HCT116 (cell line): Measurements from ENCODE around the gene TGFBR3. TPM values are rescaled to one million over a fixed set of nuclear protein-coding genes. Genes with fewer than 3 reads are reported as not detected.

ENCODE experiments used
- ATAC-seq: fragments of 200-7000 bp; cut with Tn5 transposase; 2 replicates; pipeline ENCODE4 v1.9.1; 2020; ENCODE audit warnings: mild to moderate bottlenecking, moderate library complexity
- BruUV-seq: library from RNA; stranded (reverse); fragments of 400-500 nt; replicated peaks from 2 replicates; lab custom pipeline; 2021; lab: Mats Ljungman, UMichigan
- CTCF ChIA-PET: fragments of 300-600 bp; sonication (Branson Sonifier 250); formaldehyde crosslinking; loops from one replicate; lab custom pipeline; 2021; ENCODE audit warnings: antibody characterized with exemption; lab: Charles Lee
- POLR2A ChIA-PET: fragments of 300-600, 350-600 bp; sonication (Branson Sonifier 250); formaldehyde crosslinking; loops from one replicate; lab custom pipeline; 2021; ENCODE audit warnings: antibody characterized with exemption; lab: Charles Lee
- RAD21 ChIA-PET, 2 experiments: fragments of 300-600 bp; sonication (Branson Sonifier 250); formaldehyde crosslinking; loops; one replicate each; lab custom pipeline; 2023; ENCODE audit warnings: low total read pairs in 2 of 2; ENCODE audit not compliant: uncharacterized antibody in 2 of 2, unreplicated experiment in 2 of 2, low non-redundant PET in 1 of 2; lab: Charles Lee
- DNase-seq: peaks from one replicate; pipeline ENCODE4 v3.0.0-alpha.2; 2010; ENCODE audit warnings: low read depth, low spot score
- H2AFZ ChIP-seq: fragments of 200-600 bp; shearing (Covaris generic), sonication (generic); 2 replicates; pipeline ENCODE4 v1.6.1; 2017; ENCODE audit warnings: low read depth, mixed run types, mixed read lengths, antibody characterized with exemption, low read length; ENCODE audit not compliant: poor library complexity, severe bottlenecking
- H3K27ac ChIP-seq: 2 replicates; pipeline ENCODE4 v1.5.1; 2012; ENCODE audit warnings: low read depth, low read length
- H3K27me3 ChIP-seq: fragments of 200-600 bp; sonication (generic); 2 replicates; pipeline ENCODE4 v1.6.1; 2016; ENCODE audit warnings: mixed run types, low read length, mixed read lengths; ENCODE audit not compliant: insufficient read depth
- H3K36me3 ChIP-seq, 2 experiments: fragments of 200-500 bp in 1 of 2; fragments of 200-600 bp in 1 of 2; sonication (Bioruptor generic) in 1 of 2; sonication (generic) in 1 of 2; 2 replicates each; pipeline versions ENCODE4 v1.5.1 to v1.6.1; 2014 to 2016; ENCODE audit warnings: low read length in 2 of 2, inconsistent platforms in 1 of 2, mixed read lengths in 1 of 2, mixed run types in 1 of 2; ENCODE audit not compliant: insufficient read depth in 2 of 2, control insufficient read depth in 1 of 2
- H3K4me1 ChIP-seq, 2 experiments: fragments of 200-600 bp in 1 of 2; sonication (generic) in 1 of 2; 2 replicates each; pipeline versions ENCODE4 v1.5.1 to v1.6.1; 2012 to 2017; ENCODE audit warnings: low read length in 2 of 2, inconsistent platforms in 1 of 2, mild to moderate bottlenecking in 1 of 2, mixed read lengths in 1 of 2, mixed run types in 1 of 2, moderate library complexity in 1 of 2; ENCODE audit not compliant: insufficient read depth in 2 of 2, control insufficient read depth in 1 of 2
- H3K4me2 ChIP-seq: fragments of 200-600 bp; sonication (generic); 2 replicates; pipeline ENCODE4 v1.6.1; 2017; ENCODE audit warnings: mixed run types, low read length, mixed read lengths
- H3K4me3 ChIP-seq, 2 experiments: fragments of 200-600 bp in 1 of 2; sonication (generic) in 1 of 2; replicated peaks in 1 of 2; 2 replicates each; pipeline ENCODE4 v1.5.1; 2011 to 2016; ENCODE audit warnings: low read length in 2 of 2, control low read depth in 1 of 2, low read depth in 1 of 2, mild to moderate bottlenecking in 1 of 2, mixed read lengths in 1 of 2, mixed run types in 1 of 2
- H3K79me2 ChIP-seq: fragments of 200-600 bp; sonication (generic); 2 replicates; pipeline ENCODE4 v1.6.1; 2017; ENCODE audit warnings: mild to moderate bottlenecking, mixed run types, low read length, moderate library complexity, mixed read lengths; ENCODE audit not compliant: insufficient read depth
- H3K9ac ChIP-seq: fragments of 200-600 bp; sonication (generic); 2 replicates; pipeline ENCODE4 v1.6.1; 2016; ENCODE audit warnings: low read length, mixed read lengths
- H3K9me2 ChIP-seq: fragments of 200-600 bp; sonication (generic), shearing (Covaris generic); 2 replicates; pipeline ENCODE4 v1.6.1; 2017; ENCODE audit warnings: mixed run types, mild to moderate bottlenecking, moderate library complexity; ENCODE audit not compliant: insufficient read depth
- H3K9me3 ChIP-seq, 2 experiments: fragments of 200-500 bp in 1 of 2; fragments of 200-600 bp in 1 of 2; sonication (Bioruptor generic) in 1 of 2; sonication (generic) in 1 of 2; 2 replicates each; pipeline ENCODE4 v1.6.1; 2014 to 2017; ENCODE audit warnings: low read length in 2 of 2, mixed read lengths in 2 of 2, inconsistent platforms in 1 of 2, low read depth in 1 of 2, mild to moderate bottlenecking in 1 of 2, mixed run types in 1 of 2, moderate library complexity in 1 of 2; ENCODE audit not compliant: control insufficient read depth in 1 of 2, insufficient read depth in 1 of 2
- H4K20me1 ChIP-seq: fragments of 200-600 bp; sonication (generic), shearing (Covaris generic); 2 replicates; pipeline ENCODE4 v1.6.1; 2017; ENCODE audit warnings: mixed run types, mild to moderate bottlenecking, moderate library complexity; ENCODE audit not compliant: insufficient read depth
- EGR1 ChIP-seq: IDR thresholded peaks from 2 replicates; pipeline ENCODE4 v1.6.1; 2012; ENCODE audit warnings: low read depth
- EZH2 ChIP-seq: fragments of 200-600 bp; sonication (generic); IDR thresholded peaks from 2 replicates; pipeline ENCODE4 v1.6.1; 2017; ENCODE audit warnings: antibody characterized with exemption, mixed run types
- JUND ChIP-seq: IDR thresholded peaks from 2 replicates; pipeline ENCODE4 v1.6.1; 2012
- POLR2A ChIP-seq: IDR thresholded peaks from 2 replicates; pipeline ENCODE4 v1.7.0; 2011; ENCODE audit warnings: borderline replicate concordance; ENCODE audit not compliant: insufficient read depth, insufficient read length; ENCODE audit errors: extremely low read depth
- POLR2AphosphoS5 ChIP-seq: IDR thresholded peaks from 2 replicates; pipeline ENCODE4 v1.6.1; 2011; ENCODE audit warnings: mild to moderate bottlenecking, low read depth, low read length, moderate library complexity
- RAD21 ChIP-seq: IDR thresholded peaks from 2 replicates; pipeline ENCODE4 v1.6.1; 2012; ENCODE audit warnings: low read depth, mild to moderate bottlenecking
- SIN3A ChIP-seq: IDR thresholded peaks from 2 replicates; pipeline ENCODE4 v1.6.1; 2012; ENCODE audit warnings: low read depth
- SP1 ChIP-seq: IDR thresholded peaks from 2 replicates; pipeline ENCODE4 v1.6.1; 2012; ENCODE audit warnings: low read depth
- SRF ChIP-seq: IDR thresholded peaks from 2 replicates; pipeline ENCODE4 v1.6.1; 2012; ENCODE audit warnings: low read depth
- TCF7L2 ChIP-seq: IDR thresholded peaks from 2 replicates; pipeline ENCODE4 v1.7.0; 2011; ENCODE audit warnings: borderline replicate concordance, inconsistent platforms; ENCODE audit not compliant: insufficient read depth, insufficient read length; ENCODE audit errors: extremely low read depth
- ZNF274 ChIP-seq: fragments of 200-500 bp; sonication (Bioruptor generic); IDR thresholded peaks from 2 replicates; pipeline ENCODE4 v1.6.1; 2014; ENCODE audit warnings: mild to moderate bottlenecking, low read depth, low read length, inconsistent platforms
- intact Hi-C: fragments of 100-400 bp; cut with micrococcal nuclease; formaldehyde crosslinking; loops from 2 replicates; pipeline ENCODE4 v1.10.0; 2022
- total RNA-seq: library from RNA; stranded (reverse); gene quantifications from one replicate; pipeline ENCODE4 v1.2.1, GENCODE V29; 2021; ENCODE audit not compliant: unreplicated experiment
- TF ChIP-seq, protein P1 (sequence below): IDR thresholded peaks from 2 replicates; pipeline ENCODE4 v1.6.1; 2012
- TF ChIP-seq, protein P2 (sequence below): IDR thresholded peaks from 2 replicates; pipeline ENCODE4 v1.6.1; 2012; ENCODE audit warnings: low read depth

The TGFBR3 gene
- total RNA-seq, 1 experiment from 2014 or later: 7.1 TPM

DNA sequence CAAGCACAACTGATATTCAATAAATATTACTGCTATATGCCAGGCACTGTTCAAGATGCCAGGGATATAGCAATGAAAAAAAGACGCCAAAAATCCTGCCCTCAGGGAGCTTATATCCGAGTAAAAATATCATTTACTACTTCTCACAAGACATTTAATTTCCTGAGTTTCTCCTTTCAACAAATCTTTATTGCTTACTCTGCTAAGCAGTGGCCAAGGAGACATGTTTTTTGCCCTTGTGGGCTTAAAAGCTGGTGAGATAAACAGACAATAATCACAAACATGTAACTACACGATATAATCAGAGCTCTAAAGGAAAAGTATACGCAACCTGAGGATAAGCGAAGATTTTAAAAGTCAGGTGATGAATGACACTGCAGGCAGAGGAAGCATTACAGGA lies 19.5 kb downstream of the TGFBR3 start (continued):
- TF ChIP-seq, protein P1, sequence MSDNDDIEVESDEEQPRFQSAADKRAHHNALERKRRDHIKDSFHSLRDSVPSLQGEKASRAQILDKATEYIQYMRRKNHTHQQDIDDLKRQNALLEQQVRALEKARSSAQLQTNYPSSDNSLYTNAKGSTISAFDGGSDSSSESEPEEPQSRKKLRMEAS: no peak
- TF ChIP-seq ZNF274 (no peak), TCF7L2 (no peak), EGR1 (no peak), RAD21 (no peak)
- TF ChIP-seq, all 23 proteins: peak for 0

DNA sequence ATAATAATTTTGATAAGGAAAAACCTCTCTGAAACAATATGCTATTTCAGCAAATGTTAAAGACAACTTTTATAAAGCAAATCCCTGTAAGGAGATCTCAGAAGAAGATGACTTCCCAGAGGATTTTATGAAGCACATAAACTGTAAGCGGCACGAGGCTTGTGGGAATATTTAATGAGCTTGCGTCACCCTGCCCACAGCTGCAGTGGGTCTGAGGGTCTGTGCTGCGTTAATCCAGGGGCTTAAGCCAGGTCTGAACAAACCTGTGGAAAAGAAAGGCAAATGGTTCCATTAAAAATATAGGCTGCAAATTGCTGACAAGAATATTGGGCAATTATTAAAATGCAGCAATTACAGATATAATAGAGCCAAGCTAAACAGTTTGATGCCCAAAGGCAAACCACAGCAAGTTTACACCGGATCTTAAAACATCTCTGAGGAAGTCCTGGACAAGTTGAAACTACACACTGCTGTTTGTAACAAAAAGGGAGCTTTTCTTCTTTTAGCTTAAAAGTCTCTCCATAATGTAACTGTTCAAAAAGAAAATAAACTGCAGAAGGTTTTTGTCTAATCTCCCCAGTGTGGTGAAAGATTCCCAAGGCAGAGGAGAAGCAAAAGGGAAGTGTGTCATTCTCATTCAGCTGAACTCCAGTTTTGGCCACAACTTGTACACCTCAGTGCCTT lies 21.8 kb downstream of the TGFBR3 start:
- H3K27ac ChIP-seq: no peak overlapping the region
- no peaks in the 10 kb centered on the region for H3K4me1 ChIP-seq
- ATAC-seq: no peak
- H3K27me3 ChIP-seq: no peaks in the 10 kb centered on the region
- BruUV-seq: no TSS peak
- no peak overlapping the region for H3K4me3 ChIP-seq
- RAD21 ChIA-PET: no interaction called here
- intact Hi-C loops: no loop called here
- H3K9ac ChIP-seq: no peak overlapping the region
- no peaks in the 10 kb centered on the region for H3K9me3 ChIP-seq
- no peak overlapping the region for H2AFZ ChIP-seq
- CTCF ChIA-PET: interaction anchor here (1.0 kb wide), 1 partner anchor 19 kb away, joined by 3 read pairs; no protein-coding TSS in a partner anchor
- POLR2A ChIA-PET: no interaction called here
- H3K79me2 ChIP-seq: no peaks in the 10 kb centered on the region
- DNase-seq: no peak
- no peaks in the 10 kb centered on the region for H3K36me3 ChIP-seq
- no peaks in the 10 kb centered on the region for H3K9me2 ChIP-seq
- no peak overlapping the region for H3K4me2 ChIP-seq
- no peak for TF ChIP-seq EZH2
- no peak for TF ChIP-seq JUND
- TF ChIP-seq, protein P2, sequence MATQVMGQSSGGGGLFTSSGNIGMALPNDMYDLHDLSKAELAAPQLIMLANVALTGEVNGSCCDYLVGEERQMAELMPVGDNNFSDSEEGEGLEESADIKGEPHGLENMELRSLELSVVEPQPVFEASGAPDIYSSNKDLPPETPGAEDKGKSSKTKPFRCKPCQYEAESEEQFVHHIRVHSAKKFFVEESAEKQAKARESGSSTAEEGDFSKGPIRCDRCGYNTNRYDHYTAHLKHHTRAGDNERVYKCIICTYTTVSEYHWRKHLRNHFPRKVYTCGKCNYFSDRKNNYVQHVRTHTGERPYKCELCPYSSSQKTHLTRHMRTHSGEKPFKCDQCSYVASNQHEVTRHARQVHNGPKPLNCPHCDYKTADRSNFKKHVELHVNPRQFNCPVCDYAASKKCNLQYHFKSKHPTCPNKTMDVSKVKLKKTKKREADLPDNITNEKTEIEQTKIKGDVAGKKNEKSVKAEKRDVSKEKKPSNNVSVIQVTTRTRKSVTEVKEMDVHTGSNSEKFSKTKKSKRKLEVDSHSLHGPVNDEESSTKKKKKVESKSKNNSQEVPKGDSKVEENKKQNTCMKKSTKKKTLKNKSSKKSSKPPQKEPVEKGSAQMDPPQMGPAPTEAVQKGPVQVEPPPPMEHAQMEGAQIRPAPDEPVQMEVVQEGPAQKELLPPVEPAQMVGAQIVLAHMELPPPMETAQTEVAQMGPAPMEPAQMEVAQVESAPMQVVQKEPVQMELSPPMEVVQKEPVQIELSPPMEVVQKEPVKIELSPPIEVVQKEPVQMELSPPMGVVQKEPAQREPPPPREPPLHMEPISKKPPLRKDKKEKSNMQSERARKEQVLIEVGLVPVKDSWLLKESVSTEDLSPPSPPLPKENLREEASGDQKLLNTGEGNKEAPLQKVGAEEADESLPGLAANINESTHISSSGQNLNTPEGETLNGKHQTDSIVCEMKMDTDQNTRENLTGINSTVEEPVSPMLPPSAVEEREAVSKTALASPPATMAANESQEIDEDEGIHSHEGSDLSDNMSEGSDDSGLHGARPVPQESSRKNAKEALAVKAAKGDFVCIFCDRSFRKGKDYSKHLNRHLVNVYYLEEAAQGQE: no peak
- no peak for TF ChIP-seq SRF
- TF ChIP-seq POLR2A: no peak
- no peak for TF ChIP-seq SP1
- TF ChIP-seq SIN3A: no peak
- no peak for TF ChIP-seq POLR2AphosphoS5
- no peak for TF ChIP-seq RAD21
- no peak for TF ChIP-seq EGR1
- H4K20me1 ChIP-seq: no peaks in the 10 kb centered on the region
